GM23248 (cell line): Measurements from ENCODE around the gene TRIM32. TPM values are rescaled to one million over a fixed set of nuclear protein-coding genes. Genes with fewer than 3 reads are reported as not detected.

Experiments used
- DNase-seq: peaks from one replicate; pipeline ENCODE4 v3.0.0-alpha.2; 2015
- H2AFZ ChIP-seq: fragments of 200-600 bp; sonication (generic); 2 replicates; pipeline ENCODE4 v1.6.1; 2016; ENCODE audit warnings: antibody characterized with exemption
- H3F3A ChIP-seq: fragments of 200-600 bp; sonication (generic); 2 replicates; pipeline ENCODE4 v1.6.1; 2016; ENCODE audit warnings: mild to moderate bottlenecking, antibody characterized with exemption, mixed run types; ENCODE audit not compliant: insufficient read depth
- H3K27ac ChIP-seq: fragments of 200-600 bp; sonication (generic); 2 replicates; pipeline ENCODE4 v1.5.1; 2016; ENCODE audit warnings: mild to moderate bottlenecking
- H3K27me3 ChIP-seq: fragments of 200-600 bp; sonication (generic); replicated peaks from 2 replicates; pipeline ENCODE4 v1.6.1; 2016; ENCODE audit warnings: mild to moderate bottlenecking; ENCODE audit not compliant: insufficient read depth
- H3K36me3 ChIP-seq: fragments of 200-600 bp; sonication (generic); 2 replicates; pipeline ENCODE4 v1.6.1; 2016; ENCODE audit warnings: low read depth, mild to moderate bottlenecking
- H3K4me1 ChIP-seq: fragments of 200-600 bp; sonication (generic); 2 replicates; pipeline ENCODE4 v1.6.1; 2016; ENCODE audit warnings: mild to moderate bottlenecking; ENCODE audit not compliant: insufficient read depth
- H3K4me2 ChIP-seq: fragments of 200-600 bp; sonication (generic); one replicate; pipeline ENCODE4 v1.6.1; 2016; ENCODE audit warnings: mild to moderate bottlenecking; ENCODE audit not compliant: unreplicated experiment
- H3K4me3 ChIP-seq: fragments of 200-600 bp; sonication (generic); 2 replicates; pipeline ENCODE4 v1.5.1; 2016; ENCODE audit warnings: mild to moderate bottlenecking
- H3K79me2 ChIP-seq: fragments of 200-600 bp; sonication (generic); 2 replicates; pipeline ENCODE4 v1.6.1; 2016; ENCODE audit warnings: mild to moderate bottlenecking; ENCODE audit not compliant: insufficient read depth
- H3K9ac ChIP-seq: fragments of 200-600 bp; sonication (generic); 2 replicates; pipeline ENCODE4 v1.6.1; 2016; ENCODE audit warnings: mild to moderate bottlenecking
- H3K9me2 ChIP-seq: fragments of 200-600 bp; sonication (generic); 2 replicates; pipeline ENCODE4 v1.6.1; 2016; ENCODE audit warnings: mixed run types, mild to moderate bottlenecking, moderate library complexity; ENCODE audit not compliant: insufficient read depth
- H3K9me3 ChIP-seq: fragments of 200-600 bp; sonication (generic); one replicate; pipeline ENCODE4 v1.6.1; 2017; ENCODE audit warnings: low read depth
- H4K20me1 ChIP-seq: fragments of 200-600 bp; sonication (generic); 2 replicates; pipeline ENCODE4 v1.6.0; 2016; ENCODE audit not compliant: insufficient read depth
- EZH2 ChIP-seq: fragments of 200-600 bp; sonication (generic); IDR thresholded peaks from 2 replicates; pipeline ENCODE4 v1.6.1; 2018; ENCODE audit warnings: antibody characterized with exemption, mild to moderate bottlenecking; ENCODE audit not compliant: insufficient read depth, poor library complexity, severe bottlenecking
- EZH2phosphoT487 ChIP-seq: fragments of 200-600 bp; sonication (generic); IDR thresholded peaks from 2 replicates; pipeline ENCODE4 v1.6.1; 2018; ENCODE audit warnings: antibody characterized with exemption, moderate library complexity, mild to moderate bottlenecking, low read depth; ENCODE audit not compliant: insufficient read depth
- WGBS, 2 experiments: methylation state at CpG; one replicate each; pipeline ENCODE4 v1.1.6; 2015 to 2017; ENCODE audit warnings: low lambda C conversion rate in 2 of 2, low coverage in 1 of 2; ENCODE audit errors: missing lambda C conversion rate in 2 of 2; 5-methylcytosine and 5-hydroxymethylcytosine counted together
- in situ Hi-C: fragments of 300-500 bp; cut with MboI; formaldehyde crosslinking; loops from 2 replicates; pipeline ENCODE4 v1.15.0; 2020
- polyA plus RNA-seq: library from polyadenylated mRNA; unstranded; fragments of >200 nt; fragmentation: Nextera tagmentation; extraction: Ambion mirVana; gene quantifications from 2 replicates; pipeline ENCODE4 v1.2.1, GENCODE V29; 2016
- total RNA-seq: library from RNA; depleted of rRNA; stranded (reverse); fragments of >200 nt; shearing (Covaris generic); gene quantifications from 2 replicates; pipeline ENCODE4 v1.2.3, GENCODE V29; 2014

The TRIM32 gene
- total and polyA plus RNA-seq, 2 experiments from 2014 or later: 34.5 to 41.9 TPM

- Histone ChIP-seq H3F3A (peaks cover 56% of the 10 kb centered on the region), H3K9me2 (no peaks in the 10 kb centered on the region), H3K27ac (peak overlapping the region; percentile 59), H4K20me1 (peaks cover 5% of the 10 kb centered on the region; the same call in 1 of the 2 replicates), H3K4me2 (peak overlapping the region; percentile 54), H3K4me3 (no peak overlapping the region), H2AFZ (no peak overlapping the region), H3K36me3 (peaks cover 31% of the 10 kb centered on the region), H3K4me1 (peaks cover 68% of the 10 kb centered on the region), H3K79me2 (peaks cover 90% of the 10 kb centered on the region), H3K9ac (no peak overlapping the region), H3K9me3 (no peaks in the 10 kb centered on the region), H3K27me3 (no peaks in the 10 kb centered on the region)
- TF ChIP-seq EZH2: no peak
- no peak for TF ChIP-seq EZH2phosphoT487
- WGBS, 2 experiments: 94 to 98% methylated on average over 16 of the region's 16 CpGs
- no peak for DNase-seq
- in situ Hi-C loops: no loop called here
Observed at GRCh38 chr9:116697887-116698286, 10.8 kb downstream of the TRIM32 start.

DNA sequence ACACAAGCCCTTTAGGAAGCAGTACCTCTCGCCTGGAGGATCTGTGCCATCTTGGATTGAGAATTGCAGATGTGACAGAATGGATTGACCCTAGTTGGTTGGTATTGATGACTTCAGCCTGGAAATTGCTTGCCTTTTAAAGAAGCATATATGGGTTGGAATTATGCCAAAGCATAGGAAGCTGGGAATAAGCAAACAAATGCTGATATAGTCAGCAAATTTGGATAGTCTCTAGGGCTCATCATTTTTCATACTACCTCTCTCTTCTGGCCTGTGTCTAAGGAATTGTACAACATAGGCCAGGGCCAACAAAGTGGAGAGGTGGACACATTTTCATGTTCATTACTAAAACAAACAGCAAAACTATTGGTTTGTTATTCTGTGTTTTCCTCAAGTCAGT is 13.2 kb downstream of the TRIM32 start:
- peaks cover 36% of the 10 kb centered on the region for H3F3A ChIP-seq
- peaks cover 46% of the 10 kb centered on the region for H3K4me1 ChIP-seq
- H3K27me3 ChIP-seq: no peaks in the 10 kb centered on the region
- H3K9me3 ChIP-seq: no peaks in the 10 kb centered on the region
- H3K4me3 ChIP-seq: no peak overlapping the region
- no peaks in the 10 kb centered on the region for H3K9me2 ChIP-seq
- TF ChIP-seq EZH2 (no peak), EZH2phosphoT487 (no peak)
- H4K20me1 ChIP-seq: peaks cover 5% of the 10 kb centered on the region; the same call in 1 of the 2 replicates
- no peak overlapping the region for H2AFZ ChIP-seq
- H3K9ac ChIP-seq: no peak overlapping the region
- no peak overlapping the region for H3K27ac ChIP-seq
- peaks cover 90% of the 10 kb centered on the region for H3K79me2 ChIP-seq
- no peak overlapping the region for H3K4me2 ChIP-seq
- H3K36me3 ChIP-seq: peaks cover 29% of the 10 kb centered on the region
- DNase-seq: no peak
- in situ Hi-C loops: no loop called here
- 91 to 97% methylated on average over 1 of the region's 1 CpG for WGBS, 2 experiments

GRCh38 chr9:116700882-116701865 is 14.1 kb downstream of the TRIM32 start:
- no peaks in the 10 kb centered on the region for H3K9me2 ChIP-seq
- no peaks in the 10 kb centered on the region for H3K27me3 ChIP-seq
- H3F3A ChIP-seq: peaks cover 34% of the 10 kb centered on the region
- DNase-seq: no peak
- peaks cover 5% of the 10 kb centered on the region; the same call in 1 of the 2 replicates for H4K20me1 ChIP-seq
- H3K79me2 ChIP-seq: peaks cover 90% of the 10 kb centered on the region
- H3K36me3 ChIP-seq: peaks cover 29% of the 10 kb centered on the region
- no peak overlapping the region for H2AFZ ChIP-seq
- no peaks in the 10 kb centered on the region for H3K9me3 ChIP-seq
- peaks cover 38% of the 10 kb centered on the region for H3K4me1 ChIP-seq
- H3K4me3 ChIP-seq: no peak overlapping the region
- TF ChIP-seq EZH2phosphoT487: no peak
- TF ChIP-seq EZH2: no peak
- H3K4me2 ChIP-seq: peak overlapping the region; percentile 9
- H3K9ac ChIP-seq: no peak overlapping the region
- H3K27ac ChIP-seq: no peak overlapping the region
- in situ Hi-C loops: no loop called here
- 49 to 58% methylated on average over 2 of the region's 2 CpGs for WGBS, 2 experiments

DNA sequence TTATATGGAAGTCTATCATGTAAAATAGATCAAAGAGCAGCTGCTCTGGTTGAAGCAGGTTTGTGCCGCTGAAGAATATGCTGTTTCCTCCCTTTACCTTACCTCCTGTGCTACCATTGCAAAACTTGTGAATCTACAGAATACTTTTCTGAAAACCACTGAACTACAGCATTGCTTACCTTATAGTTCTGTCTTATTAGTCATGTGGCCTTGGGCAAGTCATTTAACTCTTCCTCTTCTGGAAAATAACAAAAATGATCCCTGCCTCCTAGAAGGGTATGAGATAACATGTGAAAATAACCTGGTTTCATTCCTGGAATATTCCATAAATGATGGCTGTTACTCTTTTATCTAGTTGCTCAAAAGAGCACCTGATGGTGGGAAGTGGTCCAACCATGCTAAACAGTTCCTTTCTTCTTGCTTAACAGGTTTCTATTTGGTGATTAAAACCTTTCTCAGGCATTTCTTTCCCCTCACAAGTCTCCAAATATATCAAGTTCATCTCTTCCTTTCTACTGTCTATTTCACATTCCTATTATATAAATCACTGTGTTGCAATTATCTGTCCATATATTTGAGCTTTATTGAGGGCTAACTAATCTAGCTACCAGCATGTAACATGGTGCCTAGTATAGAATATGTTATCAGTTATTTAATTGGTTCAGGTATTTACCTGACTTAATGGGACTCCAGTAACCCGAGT is 15.0 kb downstream of the TRIM32 start:
- H3K36me3 ChIP-seq: peaks cover 29% of the 10 kb centered on the region
- peaks cover 5% of the 10 kb centered on the region; the same call in 1 of the 2 replicates for H4K20me1 ChIP-seq
- peaks cover 29% of the 10 kb centered on the region for H3K4me1 ChIP-seq
- H3K9me2 ChIP-seq: no peaks in the 10 kb centered on the region
- no peaks in the 10 kb centered on the region for H3K27me3 ChIP-seq
- no peak overlapping the region for H3K27ac ChIP-seq
- H3K4me2 ChIP-seq: peak overlapping the region; percentile 9
- peaks cover 83% of the 10 kb centered on the region for H3K79me2 ChIP-seq
- H3K9me3 ChIP-seq: no peaks in the 10 kb centered on the region
- WGBS, 2 experiments: 73 to 83% methylated on average over 2 of the region's 2 CpGs
- no peak overlapping the region for H3K4me3 ChIP-seq
- in situ Hi-C loops: no loop called here
- no peak overlapping the region for H3K9ac ChIP-seq
- DNase-seq: peak; percentile 26
- H2AFZ ChIP-seq: no peak overlapping the region
- TF ChIP-seq EZH2phosphoT487 (no peak), EZH2 (no peak)
- peaks cover 28% of the 10 kb centered on the region for H3F3A ChIP-seq
